NCI-H1417 treated with DMSO at 0.1 percent for 48 hours (cell line): Measurements from ENCODE around the gene KCND3.

ENCODE experiments used
- DNase-seq: peaks from one replicate; lab custom pipeline; 2025; lab: John Stamatoyannopoulos, UW

KCND3 gene

GRCh38 chr1:111911776-111912515, 77.5 kb downstream of the KCND3 start:
- DNase-seq: no peak

- no peak for DNase-seq
These were observed 78.4 kb downstream of the KCND3 start for GRCh38 chr1:111911061-111911460.

GRCh38 chr1:111909030-111909429, 80.4 kb downstream of the KCND3 start:
- DNase-seq: no peak

GRCh38 chr1:111908011-111908621, 81.4 kb downstream of the KCND3 start:
- no peak for DNase-seq

- no peak for DNase-seq
These were observed 82.1 kb downstream of the KCND3 start for GRCh38 chr1:111907321-111907720.

GRCh38 chr1:111906816-111907215, 82.7 kb downstream of the KCND3 start:
- no peak for DNase-seq

GRCh38 chr1:111906111-111906510, 83.4 kb downstream of the KCND3 start:
- DNase-seq: no peak

GRCh38 chr1:111904478-111905218, 84.8 kb downstream of the KCND3 start:
- DNase-seq: peak; percentile 72

- DNase-seq: no peak
These were observed 85.5 kb downstream of the KCND3 start for GRCh38 chr1:111903871-111904449.

GRCh38 chr1:111903148-111903870, 86.2 kb downstream of the KCND3 start:
- no peak for DNase-seq

GRCh38 chr1:111895469-111895868, 94.0 kb downstream of the KCND3 start:
- no peak for DNase-seq

GRCh38 chr1:111895017-111895416, 94.5 kb downstream of the KCND3 start:
- no peak for DNase-seq

- no peak for DNase-seq
These were observed 95.0 kb downstream of the KCND3 start for GRCh38 chr1:111894497-111894896.

- DNase-seq: no peak
These were observed 97.9 kb downstream of the KCND3 start for GRCh38 chr1:111891566-111891965.

GRCh38 chr1:111888740-111889376, 100.6 kb downstream of the KCND3 start:
- no peak for DNase-seq

- no peak for DNase-seq
These were observed 101.6 kb downstream of the KCND3 start for GRCh38 chr1:111887875-111888274.

- DNase-seq: no peak
These were observed 102.1 kb downstream of the KCND3 start for GRCh38 chr1:111887385-111887784.

- no peak for DNase-seq
These were observed 102.7 kb downstream of the KCND3 start for GRCh38 chr1:111886741-111887140.

GRCh38 chr1:111884772-111885443, 104.6 kb downstream of the KCND3 start:
- DNase-seq: no peak

- DNase-seq: no peak
These were observed 106.4 kb downstream of the KCND3 start for GRCh38 chr1:111882986-111883560.

GRCh38 chr1:111882559-111882958, 106.9 kb downstream of the KCND3 start:
- no peak for DNase-seq
